Astrocyte of the spinal cord (primary cell): ENCODE measurements around the gene NUP133.

Source experiments
- DNase-seq: peaks from one replicate; pipeline ENCODE4 v3.0.0; 2011; ENCODE audit warnings: low read depth, low spot score
- H3K4me3 ChIP-seq: 2 replicates; pipeline ENCODE4 v1.5.1; 2011; ENCODE audit warnings: low read depth, mild to moderate bottlenecking, low read length, moderate library complexity
- CTCF ChIP-seq: IDR thresholded peaks from 2 replicates; pipeline ENCODE4 v1.5.1; 2012; ENCODE audit warnings: low read depth, mild to moderate bottlenecking, low read length, inconsistent platforms
- in situ Hi-C: cut with HindIII; loops from 2 replicates; pipeline ENCODE4 v1.10.0; 2017; ENCODE audit warnings: low sequenced_read_pairs

NUP133 gene

GRCh38 chr1:229550812-229551567 lies 42.8 kb upstream of the NUP133 start:
- TF ChIP-seq CTCF = no peak

GRCh38 chr1:229547542-229547941 lies 39.4 kb upstream of the NUP133 start:
- H3K4me3 ChIP-seq = no peak overlapping the region
- DNase-seq = no peak
- in situ Hi-C loops = no loop called here
- TF ChIP-seq CTCF = no peak

More at GRCh38 chr1:229550812-229551567, 42.8 kb upstream of the NUP133 start:
- H3K4me3 ChIP-seq = no peak overlapping the region
- DNase-seq = no peak
- in situ Hi-C loops = no loop called here

GRCh38 chr1:229544587-229544986 lies 36.4 kb upstream of the NUP133 start:
- no peak for DNase-seq
- H3K4me3 ChIP-seq = no peak overlapping the region
- in situ Hi-C loops = no loop called here
- TF ChIP-seq CTCF = no peak

- TF ChIP-seq CTCF = no peak
- H3K4me3 ChIP-seq = no peak overlapping the region
- in situ Hi-C loops = no loop called here
- no peak for DNase-seq
Observed at GRCh38 chr1:229539863-229540506, 31.8 kb upstream of the NUP133 start.

GRCh38 chr1:229538945-229539344 lies 30.8 kb upstream of the NUP133 start:
- no peak overlapping the region for H3K4me3 ChIP-seq
- no peak for DNase-seq
- in situ Hi-C loops = no loop called here
- TF ChIP-seq CTCF = no peak

- H3K4me3 ChIP-seq = no peak overlapping the region
- in situ Hi-C loops = no loop called here
- DNase-seq = no peak
- TF ChIP-seq CTCF = no peak
Observed at GRCh38 chr1:229537894-229538293, 29.8 kb upstream of the NUP133 start.
